ENCODE measurements around the gene COPG1. TPM values are rescaled to one million over a fixed set of nuclear protein-coding genes. Genes with fewer than 3 reads are reported as not detected.
A peak's percentile ranks its signal among the peaks of the same experiment; 100 is the strongest.

The COPG1 gene
- total and polyA plus RNA-seq, 2 donors (not counting 1 experiment from before 2014, with no cell fraction given) = 48.9 to 85.9 TPM

GRCh38 chr3:129304146-129304961 lies 54.9 kb downstream of the COPG1 start:
- ChIA-PET POLR2A (interaction anchor here (1.5 kb wide), 1 partner anchor 12 kb away, joined by 6 read pairs; a partner anchor contains a TSS), CTCF (interaction anchor here (4.3 kb wide), 1 partner anchor 12 kb away, joined by 18 read pairs; a partner anchor contains a TSS)
- H3K9me3 ChIP-seq (ENCODE audit: control extremely low read depth in 1 of 3, control insufficient read depth in 2 of 3, insufficient read depth in 1 of 3, low read length in 2 of 3) = peaks cover 0 to 4% (median 0%) of the 10 kb centered on the region in 3 donors
- H3K27ac ChIP-seq (ENCODE audit: low read length in 2 of 2) = no peak overlapping the region
- H3K9ac ChIP-seq (ENCODE audit: low read length) = no peak overlapping the region
- no peak for TF ChIP-seq EZH2 (IDR thresholded peaks at IDR 0.05; ENCODE audit: borderline replicate concordance, insufficient read depth, low read depth, low read length, poor library complexity, severe bottlenecking)
- TF ChIP-seq, protein P1, sequence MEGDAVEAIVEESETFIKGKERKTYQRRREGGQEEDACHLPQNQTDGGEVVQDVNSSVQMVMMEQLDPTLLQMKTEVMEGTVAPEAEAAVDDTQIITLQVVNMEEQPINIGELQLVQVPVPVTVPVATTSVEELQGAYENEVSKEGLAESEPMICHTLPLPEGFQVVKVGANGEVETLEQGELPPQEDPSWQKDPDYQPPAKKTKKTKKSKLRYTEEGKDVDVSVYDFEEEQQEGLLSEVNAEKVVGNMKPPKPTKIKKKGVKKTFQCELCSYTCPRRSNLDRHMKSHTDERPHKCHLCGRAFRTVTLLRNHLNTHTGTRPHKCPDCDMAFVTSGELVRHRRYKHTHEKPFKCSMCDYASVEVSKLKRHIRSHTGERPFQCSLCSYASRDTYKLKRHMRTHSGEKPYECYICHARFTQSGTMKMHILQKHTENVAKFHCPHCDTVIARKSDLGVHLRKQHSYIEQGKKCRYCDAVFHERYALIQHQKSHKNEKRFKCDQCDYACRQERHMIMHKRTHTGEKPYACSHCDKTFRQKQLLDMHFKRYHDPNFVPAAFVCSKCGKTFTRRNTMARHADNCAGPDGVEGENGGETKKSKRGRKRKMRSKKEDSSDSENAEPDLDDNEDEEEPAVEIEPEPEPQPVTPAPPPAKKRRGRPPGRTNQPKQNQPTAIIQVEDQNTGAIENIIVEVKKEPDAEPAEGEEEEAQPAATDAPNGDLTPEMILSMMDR (IDR thresholded peaks at IDR 0.05) = no peak
- no peaks in the 10 kb centered on the region for H3K9me3 Mint-ChIP-seq (ENCODE audit: insufficient read depth)
- H3K79me2 ChIP-seq (ENCODE audit: control insufficient read depth, insufficient read depth, low read length) = no peaks in the 10 kb centered on the region
- no peak overlapping the region for H3K4me2 ChIP-seq (replicated peaks; ENCODE audit: low read depth, low read length, poor library complexity, severe bottlenecking)
- H3K36me3 ChIP-seq (replicated peaks in 1 of 2; ENCODE audit: control extremely low read depth in 1 of 2, control insufficient read depth in 1 of 2, extremely low read depth in 1 of 2, insufficient read depth in 2 of 2, low read length in 1 of 2) = peaks cover 7 to 33% of the 10 kb centered on the region in 2 experiments
- no peak for ATAC-seq (ENCODE audit: low read depth)
- no peak overlapping the region for H2AFZ ChIP-seq (ENCODE audit: insufficient read depth, low read depth, low read length, poor library complexity, severe bottlenecking)
- 70% methylated on average over 3 of the region's 3 CpGs for WGBS (ENCODE audit: insufficient coverage)
- H3K4me3 ChIP-seq (ENCODE audit: control extremely low read depth in 1 of 5, extremely low read depth in 1 of 5, insufficient read depth in 1 of 5, low read depth in 2 of 5, low read length in 4 of 5) = no peak overlapping the region
- H3K4me3 Mint-ChIP-seq = peak overlapping the region; percentile 2
- peaks cover 16 to 18% of the 10 kb centered on the region in 2 donors for H3K4me1 ChIP-seq (ENCODE audit: control insufficient read depth in 2 of 2, insufficient read depth in 2 of 2, low read length in 2 of 2)
- DNase-seq = peak; percentile 10
- H3K27ac Mint-ChIP-seq = no peak overlapping the region
- H4K20me1 ChIP-seq (ENCODE audit: control insufficient read depth, insufficient read depth, low read length, poor library complexity, severe bottlenecking) = peaks cover 13% of the 10 kb centered on the region
- H3K27me3 Mint-ChIP-seq = no peaks in the 10 kb centered on the region
- no peaks in the 10 kb centered on the region for H3K27me3 ChIP-seq (replicated peaks in 1 of 4; ENCODE audit: control extremely low read depth in 1 of 4, control insufficient read depth in 3 of 4, insufficient read depth in 4 of 4, low read length in 3 of 4)
- peaks cover 21% of the 10 kb centered on the region for H3K4me1 Mint-ChIP-seq
- intact Hi-C loops (cut with micrococcal nuclease) = no loop called here

- Histone ChIP-seq H3K4me3 (ENCODE audit: control extremely low read depth in 1 of 5, extremely low read depth in 1 of 5, insufficient read depth in 1 of 5, low read depth in 2 of 5, low read length in 4 of 5) (no peak overlapping the region), H4K20me1 (ENCODE audit: control insufficient read depth, insufficient read depth, low read length, poor library complexity, severe bottlenecking) (peaks cover 12% of the 10 kb centered on the region), H3K36me3 (replicated peaks in 1 of 2; ENCODE audit: control extremely low read depth in 1 of 2, control insufficient read depth in 1 of 2, extremely low read depth in 1 of 2, insufficient read depth in 2 of 2, low read length in 1 of 2) (peaks cover 7 to 30% of the 10 kb centered on the region in 2 experiments), H3K27me3 (replicated peaks in 1 of 4; ENCODE audit: control extremely low read depth in 1 of 4, control insufficient read depth in 3 of 4, insufficient read depth in 4 of 4, low read length in 3 of 4) (no peaks in the 10 kb centered on the region), H3K4me2 (replicated peaks; ENCODE audit: low read depth, low read length, poor library complexity, severe bottlenecking) (no peak overlapping the region), H2AFZ (ENCODE audit: insufficient read depth, low read depth, low read length, poor library complexity, severe bottlenecking) (no peak overlapping the region), H3K4me1 (ENCODE audit: control insufficient read depth in 2 of 2, insufficient read depth in 2 of 2, low read length in 2 of 2) (peaks cover 16 to 18% of the 10 kb centered on the region in 2 donors), H3K9ac (ENCODE audit: low read length) (no peak overlapping the region), H3K79me2 (ENCODE audit: control insufficient read depth, insufficient read depth, low read length) (no peaks in the 10 kb centered on the region), H3K9me3 (ENCODE audit: control extremely low read depth in 1 of 3, control insufficient read depth in 2 of 3, insufficient read depth in 1 of 3, low read length in 2 of 3) (peaks cover 0 to 4% (median 0%) of the 10 kb centered on the region in 3 donors), H3K27ac (ENCODE audit: low read length in 2 of 2) (no peak overlapping the region)
- CTCF ChIA-PET = interaction anchor here (4.3 kb wide), 1 partner anchor 11 kb away, joined by 18 read pairs; a partner anchor contains a TSS
- intact Hi-C loops (cut with micrococcal nuclease) = loop anchor here (1.0 kb wide), 1 partner anchor 11 kb away; a partner anchor contains a TSS
- POLR2A ChIA-PET = interaction anchor here (1.5 kb wide), 1 partner anchor 11 kb away, joined by 6 read pairs; a partner anchor contains a TSS
- H3K9me3 Mint-ChIP-seq (ENCODE audit: insufficient read depth) = no peaks in the 10 kb centered on the region
- DNase-seq (no peak), ATAC-seq (ENCODE audit: low read depth) (no peak)
- WGBS (ENCODE audit: insufficient coverage) = 100% methylated on average over 1 of the region's 1 CpG
- no peak overlapping the region for H3K27ac Mint-ChIP-seq
- no peaks in the 10 kb centered on the region for H3K27me3 Mint-ChIP-seq
- H3K4me1 Mint-ChIP-seq = peaks cover 21% of the 10 kb centered on the region
- peak overlapping the region; percentile 2 for H3K4me3 Mint-ChIP-seq
- TF ChIP-seq EZH2 (IDR thresholded peaks at IDR 0.05; ENCODE audit: borderline replicate concordance, insufficient read depth, low read depth, low read length, poor library complexity, severe bottlenecking) = no peak
- TF ChIP-seq, protein P1 (IDR thresholded peaks at IDR 0.05) = no peak
Observed at GRCh38 chr3:129304962-129305222, 55.5 kb downstream of the COPG1 start.
